ENCODE measurements around the gene USH1G.
A peak's percentile ranks its signal among the peaks of the same experiment; 100 is the strongest.
"Not testable (repeated sequence)": the region's sequence is repeated elsewhere in the genome, so short reads cannot be mapped to it uniquely, and the experiment has no call there.

Gene USH1G

DNA sequence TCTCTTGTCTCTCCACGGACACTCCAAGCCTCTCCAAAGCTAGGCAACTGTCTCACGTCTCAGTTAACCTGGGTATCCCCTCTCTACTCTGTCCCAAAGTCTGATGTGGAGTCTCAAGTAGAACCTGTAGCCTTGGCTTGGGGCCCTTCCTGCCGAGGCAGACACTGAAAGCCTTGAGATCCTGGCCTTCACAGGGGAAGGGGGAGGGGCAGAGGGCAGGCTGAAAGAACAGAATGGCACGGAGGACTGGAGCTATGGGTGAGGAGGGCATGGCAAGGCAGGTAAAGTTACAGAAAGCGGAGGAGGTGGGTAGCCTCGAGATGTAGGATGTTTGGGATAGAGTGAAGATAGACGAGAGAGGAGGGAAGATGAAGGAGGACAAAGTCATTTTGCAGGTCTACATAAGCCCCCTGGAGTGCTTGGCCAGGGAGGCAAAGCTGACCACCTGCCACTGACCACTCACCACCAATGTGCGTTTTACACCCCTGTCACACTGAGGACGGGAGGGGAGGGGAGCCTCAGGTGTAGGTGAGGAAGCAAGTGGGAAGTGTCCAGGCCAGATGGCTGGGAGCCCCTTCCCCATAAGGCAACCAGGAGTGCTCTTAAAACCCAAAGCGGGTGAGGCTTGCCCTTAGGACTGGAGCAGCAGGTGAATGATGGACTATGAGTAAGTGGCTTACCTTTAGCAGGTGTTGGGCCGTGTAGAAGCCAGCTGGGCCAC is 51.5 kb downstream of the USH1G start:
- Histone ChIP-seq H3K9me3 (ENCODE audit: low read length) (no peaks in the 10 kb centered on the region), H3K9me2 (ENCODE audit: low read depth, low read length) (no peaks in the 10 kb centered on the region), H3K79me2 (ENCODE audit: insufficient read depth, low read length) (no peaks in the 10 kb centered on the region), H3F3A (ENCODE audit: insufficient read depth, low read length) (no peaks in the 10 kb centered on the region), H3K4me1 (ENCODE audit: insufficient read depth, low read length, severe bottlenecking) (peaks cover 15% of the 10 kb centered on the region), H3K27me3 (ENCODE audit: insufficient read depth, low read length) (no peaks in the 10 kb centered on the region), H2AFZ (ENCODE audit: low read length) (no peak overlapping the region), H3K36me3 (ENCODE audit: insufficient read depth, low read length) (no peaks in the 10 kb centered on the region), H4K20me1 (ENCODE audit: insufficient read depth, low read length) (no peaks in the 10 kb centered on the region), H3K4me3 (ENCODE audit: low read depth, low read length, poor library complexity, severe bottlenecking) (peak overlapping the region; percentile 78), H3K27ac (ENCODE audit: low read depth, low read length, poor library complexity, severe bottlenecking) (no peak overlapping the region), H3K9ac (ENCODE audit: low read length) (no peak overlapping the region; the same call in 1 of the 2 replicates), H3K4me2 (ENCODE audit: low read length) (peak overlapping the region; percentile 82; the same call in 1 of the 2 replicates)
- TF ChIP-seq, protein P1, sequence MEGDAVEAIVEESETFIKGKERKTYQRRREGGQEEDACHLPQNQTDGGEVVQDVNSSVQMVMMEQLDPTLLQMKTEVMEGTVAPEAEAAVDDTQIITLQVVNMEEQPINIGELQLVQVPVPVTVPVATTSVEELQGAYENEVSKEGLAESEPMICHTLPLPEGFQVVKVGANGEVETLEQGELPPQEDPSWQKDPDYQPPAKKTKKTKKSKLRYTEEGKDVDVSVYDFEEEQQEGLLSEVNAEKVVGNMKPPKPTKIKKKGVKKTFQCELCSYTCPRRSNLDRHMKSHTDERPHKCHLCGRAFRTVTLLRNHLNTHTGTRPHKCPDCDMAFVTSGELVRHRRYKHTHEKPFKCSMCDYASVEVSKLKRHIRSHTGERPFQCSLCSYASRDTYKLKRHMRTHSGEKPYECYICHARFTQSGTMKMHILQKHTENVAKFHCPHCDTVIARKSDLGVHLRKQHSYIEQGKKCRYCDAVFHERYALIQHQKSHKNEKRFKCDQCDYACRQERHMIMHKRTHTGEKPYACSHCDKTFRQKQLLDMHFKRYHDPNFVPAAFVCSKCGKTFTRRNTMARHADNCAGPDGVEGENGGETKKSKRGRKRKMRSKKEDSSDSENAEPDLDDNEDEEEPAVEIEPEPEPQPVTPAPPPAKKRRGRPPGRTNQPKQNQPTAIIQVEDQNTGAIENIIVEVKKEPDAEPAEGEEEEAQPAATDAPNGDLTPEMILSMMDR (IDR thresholded peaks at IDR 0.05; ENCODE audit: low read length), result no peak
- no peak for TF ChIP-seq EZH2 (IDR thresholded peaks at IDR 0.05; ENCODE audit: borderline replicate concordance, low read length)

- H3F3A ChIP-seq (ENCODE audit: insufficient read depth, low read length), result no peaks in the 10 kb centered on the region
- H3K4me3 ChIP-seq (ENCODE audit: low read depth, low read length, poor library complexity, severe bottlenecking), result no peak overlapping the region
These were observed 52.5 kb downstream of the USH1G start for GRCh38 chr17:74870512-74870911.

GRCh38 chr17:74870028-74870427 is 53.0 kb downstream of the USH1G start:
- not testable (repeated sequence) for H2AFZ ChIP-seq (ENCODE audit: low read length); H3K9me3 ChIP-seq (ENCODE audit: low read length); H4K20me1 ChIP-seq (ENCODE audit: insufficient read depth, low read length); H3F3A ChIP-seq (ENCODE audit: insufficient read depth, low read length); H3K9ac ChIP-seq (ENCODE audit: low read length); H3K36me3 ChIP-seq (ENCODE audit: insufficient read depth, low read length); H3K27ac ChIP-seq (ENCODE audit: low read depth, low read length, poor library complexity, severe bottlenecking); H3K9me2 ChIP-seq (ENCODE audit: low read depth, low read length); H3K4me3 ChIP-seq (ENCODE audit: low read depth, low read length, poor library complexity, severe bottlenecking); H3K27me3 ChIP-seq (ENCODE audit: insufficient read depth, low read length); H3K4me2 ChIP-seq (ENCODE audit: low read length); H3K79me2 ChIP-seq (ENCODE audit: insufficient read depth, low read length)
- H3K4me1 ChIP-seq (ENCODE audit: insufficient read depth, low read length, severe bottlenecking), result peaks cover 15% of the 10 kb centered on the region

More at GRCh38 chr17:74870512-74870911, 52.5 kb downstream of the USH1G start:
- Histone ChIP-seq H3K9me3 (ENCODE audit: low read length) (no peaks in the 10 kb centered on the region), H4K20me1 (ENCODE audit: insufficient read depth, low read length) (no peaks in the 10 kb centered on the region), H3K27ac (ENCODE audit: low read depth, low read length, poor library complexity, severe bottlenecking) (no peak overlapping the region), H3K4me1 (ENCODE audit: insufficient read depth, low read length, severe bottlenecking) (peaks cover 15% of the 10 kb centered on the region), H2AFZ (ENCODE audit: low read length) (no peak overlapping the region), H3K9me2 (ENCODE audit: low read depth, low read length) (no peaks in the 10 kb centered on the region), H3K9ac (ENCODE audit: low read length) (no peak overlapping the region), H3K4me2 (ENCODE audit: low read length) (no peak overlapping the region), H3K36me3 (ENCODE audit: insufficient read depth, low read length) (no peaks in the 10 kb centered on the region), H3K27me3 (ENCODE audit: insufficient read depth, low read length) (no peaks in the 10 kb centered on the region), H3K79me2 (ENCODE audit: insufficient read depth, low read length) (no peaks in the 10 kb centered on the region)
- TF ChIP-seq, protein P1 (IDR thresholded peaks at IDR 0.05; ENCODE audit: low read length), result no peak
- TF ChIP-seq EZH2 (IDR thresholded peaks at IDR 0.05; ENCODE audit: borderline replicate concordance, low read length), result no peak

DNA sequence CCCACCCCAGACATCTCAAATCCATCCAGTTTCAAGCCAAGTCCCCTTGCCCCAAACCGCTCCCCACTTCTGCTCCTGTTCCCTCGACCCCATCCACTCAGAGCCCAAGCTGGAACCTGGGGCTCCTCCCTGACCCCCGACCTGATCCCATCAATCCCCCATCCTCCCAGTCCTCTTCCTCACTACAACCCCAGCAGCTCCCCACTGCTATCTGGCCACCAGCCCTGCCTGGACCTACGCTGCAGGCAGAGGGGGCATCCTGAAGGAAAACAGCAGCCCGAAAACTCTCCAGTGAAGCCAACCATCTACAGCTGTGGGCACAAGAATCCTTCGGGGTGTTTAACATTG is 54.2 kb downstream of the USH1G start:
- Histone ChIP-seq H3K9ac (ENCODE audit: low read length) (no peak overlapping the region), H3K4me2 (ENCODE audit: low read length) (no peak overlapping the region), H4K20me1 (ENCODE audit: insufficient read depth, low read length) (no peaks in the 10 kb centered on the region), H3K9me2 (ENCODE audit: low read depth, low read length) (no peaks in the 10 kb centered on the region), H3K27ac (ENCODE audit: low read depth, low read length, poor library complexity, severe bottlenecking) (no peak overlapping the region), H3K36me3 (ENCODE audit: insufficient read depth, low read length) (no peaks in the 10 kb centered on the region), H3K4me1 (ENCODE audit: insufficient read depth, low read length, severe bottlenecking) (peaks cover 11% of the 10 kb centered on the region), H3K4me3 (ENCODE audit: low read depth, low read length, poor library complexity, severe bottlenecking) (no peak overlapping the region), H3K79me2 (ENCODE audit: insufficient read depth, low read length) (no peaks in the 10 kb centered on the region), H3K27me3 (ENCODE audit: insufficient read depth, low read length) (no peaks in the 10 kb centered on the region), H2AFZ (ENCODE audit: low read length) (no peak overlapping the region), H3K9me3 (ENCODE audit: low read length) (no peaks in the 10 kb centered on the region), H3F3A (ENCODE audit: insufficient read depth, low read length) (no peaks in the 10 kb centered on the region)
- TF ChIP-seq EZH2 (IDR thresholded peaks at IDR 0.05; ENCODE audit: borderline replicate concordance, low read length), result no peak
- TF ChIP-seq, protein P1 (IDR thresholded peaks at IDR 0.05; ENCODE audit: low read length), result no peak

Measured in OCI-LY1 (cell line).